Iris pigment epithelial cell (primary cell): ENCODE data around the gene RNASE7.
"Not testable (repeated sequence)": the region's sequence is repeated elsewhere in the genome, so short reads cannot be mapped to it uniquely, and the experiment has no call there.

Experiments used
- DNase-seq: peaks from one replicate; pipeline ENCODE4 v3.0.0-alpha.2; 2011; ENCODE audit warnings: low read depth

RNASE7 gene

DNA sequence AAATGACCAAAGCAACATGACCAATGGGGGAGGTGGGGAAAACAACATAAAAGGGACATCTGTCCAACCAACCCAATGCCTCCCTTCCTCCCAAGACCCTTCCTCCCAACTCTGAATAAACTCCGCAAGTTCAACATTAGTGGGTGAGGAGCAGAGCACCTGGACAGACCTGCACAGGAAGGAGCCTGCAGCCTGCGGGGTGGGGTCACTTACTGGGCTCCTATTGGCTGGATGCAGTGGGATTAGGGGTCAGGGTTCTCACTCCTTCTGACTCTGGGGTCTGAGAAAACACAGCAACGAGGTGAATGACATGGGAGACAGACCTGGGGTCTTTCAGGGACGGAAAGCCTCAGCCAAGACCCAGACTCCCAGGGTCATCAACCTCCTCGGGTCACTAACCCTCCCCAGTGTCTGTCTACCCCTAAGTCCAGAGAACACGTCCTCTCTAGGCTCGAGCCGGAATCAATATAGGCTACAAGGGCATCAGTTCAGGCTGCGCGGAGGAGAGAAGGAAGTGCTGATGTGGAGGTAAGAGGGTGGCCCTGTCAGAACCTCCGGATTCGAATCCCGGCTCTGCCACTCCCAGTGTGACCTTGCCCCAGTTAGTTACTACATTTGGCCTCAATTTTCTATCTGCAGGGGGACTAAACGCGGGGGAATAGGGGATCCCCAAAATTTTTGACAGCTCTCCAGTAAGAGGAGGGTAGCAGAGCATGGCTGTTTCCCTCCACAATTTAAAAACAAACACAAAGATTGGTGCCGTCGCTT, 18.2 kb upstream of the RNASE7 start:
- no peak for DNase-seq

DNA sequence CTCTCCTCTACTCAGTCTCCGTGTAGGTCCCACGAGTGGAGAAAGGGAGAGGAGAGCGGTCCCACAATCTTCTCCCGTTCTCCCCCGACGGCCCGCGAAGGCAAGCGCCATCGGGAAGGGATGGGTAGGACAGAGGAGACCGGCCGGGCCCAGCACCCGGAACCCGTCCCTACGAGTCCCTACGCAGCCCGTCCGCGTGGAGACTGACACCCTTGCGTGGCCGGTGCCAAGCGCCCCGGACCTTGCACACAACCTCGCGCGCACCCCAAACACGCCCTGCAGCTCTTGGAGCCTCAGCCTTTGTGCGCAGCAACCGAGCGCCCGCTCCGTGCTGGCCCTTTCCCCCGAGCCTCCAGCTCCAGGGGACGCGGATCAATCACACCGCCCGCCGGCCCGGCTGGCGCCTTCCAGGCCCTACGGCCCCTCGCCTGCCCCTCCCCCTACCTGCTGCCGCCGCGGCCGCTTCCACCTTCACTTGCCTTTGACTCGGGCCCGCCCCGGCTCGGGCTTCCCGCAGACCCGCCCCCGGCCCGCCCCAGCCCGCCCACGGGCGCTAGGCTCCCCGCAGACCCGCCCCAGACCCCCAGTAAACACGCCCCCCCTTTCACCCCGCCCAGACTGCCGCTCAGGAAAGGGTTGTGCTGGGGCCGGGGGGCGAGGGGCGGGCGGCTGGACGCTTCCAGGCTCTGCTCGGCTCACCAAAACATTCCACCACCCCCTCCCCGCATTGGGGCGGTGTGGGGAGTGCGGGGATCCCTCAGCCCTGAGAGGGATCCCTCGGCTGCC, 17.4 kb upstream of the RNASE7 start, which contains the start of gene NDRG2:
NDRG2 (minus strand) TSS at position 477 of the 786 bp plus-strand sequence. CDS start 1,746 bp downstream, outside the sequence.
- DNase-seq = peak; percentile 12

DNA sequence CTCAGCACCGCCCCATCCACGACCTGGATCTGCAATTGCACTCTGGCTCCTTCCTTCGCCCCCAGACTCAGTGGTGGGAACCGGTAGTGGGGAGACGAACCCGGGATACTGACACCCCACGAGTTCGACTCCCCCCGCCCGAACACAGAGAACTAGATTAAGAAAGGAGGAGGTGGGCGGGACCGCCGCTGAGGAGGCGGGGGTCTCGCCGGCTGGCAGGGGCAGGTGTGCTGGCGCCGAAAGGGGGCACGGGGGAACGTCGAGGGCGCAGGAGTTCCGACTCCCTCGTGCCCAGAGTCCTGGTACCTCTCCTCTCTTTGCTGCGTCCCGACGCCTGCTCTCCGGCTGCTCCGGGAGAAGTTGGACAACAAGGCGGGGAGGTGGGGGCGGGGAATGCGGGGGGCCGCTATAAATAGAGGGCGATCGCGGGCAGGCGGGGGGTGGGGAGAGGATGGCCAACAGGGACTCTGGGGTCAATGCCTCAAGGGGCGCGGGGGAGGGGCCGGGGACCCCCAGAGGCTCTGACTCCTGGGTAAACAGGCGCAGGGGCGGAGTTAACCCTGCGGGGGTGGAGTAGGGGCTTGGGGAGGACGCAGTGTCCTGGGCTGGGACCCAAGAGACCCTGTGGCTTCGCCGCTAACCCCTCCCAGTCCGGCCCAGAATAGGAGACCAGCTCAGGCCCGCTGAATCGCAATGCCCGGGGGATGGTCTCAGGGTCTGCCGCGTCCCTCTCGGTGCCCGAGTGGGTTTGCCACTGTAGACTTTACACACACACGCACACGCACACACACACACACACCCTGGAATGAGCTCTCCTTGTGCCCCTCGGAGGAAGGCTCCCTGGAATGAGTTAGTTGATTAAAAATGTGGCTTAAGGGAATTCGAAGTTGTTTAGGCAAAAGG, 16.5 kb upstream of the RNASE7 start:
- no peak for DNase-seq

DNA sequence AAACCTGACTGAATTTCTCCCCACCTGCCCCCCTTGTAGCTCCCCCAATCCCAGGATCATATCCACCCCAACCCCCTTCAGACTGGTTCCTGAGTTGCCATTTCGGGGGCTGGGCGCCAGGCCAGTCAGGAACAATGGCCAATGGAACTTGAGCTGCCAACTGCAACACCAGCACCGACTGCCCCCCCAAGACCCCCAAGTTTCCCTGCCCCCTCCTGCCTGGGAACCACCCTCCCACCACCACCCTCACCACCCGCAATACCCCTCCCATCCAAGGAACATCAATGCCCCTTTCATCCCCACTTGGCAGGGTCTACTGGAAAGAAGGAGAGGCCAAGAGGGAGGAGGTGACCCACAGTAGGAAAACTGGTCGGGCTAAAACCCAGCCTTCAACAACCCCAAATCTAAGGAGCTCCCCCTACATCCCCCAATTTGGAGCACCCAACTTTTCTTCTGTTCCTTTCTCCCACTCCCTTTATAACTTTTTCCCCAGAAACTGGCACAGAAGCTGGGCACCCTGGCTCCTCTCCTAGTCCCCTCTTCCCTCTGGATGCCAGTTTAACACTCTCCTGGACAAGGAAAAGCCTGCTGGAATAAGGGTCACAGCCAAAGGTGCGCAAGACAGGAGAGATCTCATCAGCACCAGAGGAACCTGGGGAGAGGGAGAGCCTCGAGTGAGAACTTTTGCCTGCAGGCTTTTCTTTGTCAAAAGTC, 15.7 kb upstream of the RNASE7 start:
- DNase-seq = no peak

DNA sequence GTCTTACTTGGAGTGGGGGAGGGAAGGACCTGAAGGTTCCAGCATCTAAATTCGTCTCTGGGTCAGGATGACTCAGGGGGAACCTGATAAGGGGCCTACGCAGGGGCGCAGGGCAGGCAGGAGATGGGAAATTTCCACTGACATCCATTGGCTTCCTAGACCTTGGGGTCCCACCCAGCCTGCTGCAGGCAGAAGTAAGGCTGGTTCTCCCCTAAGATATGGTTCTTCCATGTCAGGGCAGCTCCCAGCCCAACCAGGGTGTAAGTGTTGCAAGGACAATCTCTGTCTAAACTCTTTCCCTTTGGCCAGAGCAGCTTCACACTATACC, 15.2 kb upstream of the RNASE7 start:
- DNase-seq = no peak

DNA sequence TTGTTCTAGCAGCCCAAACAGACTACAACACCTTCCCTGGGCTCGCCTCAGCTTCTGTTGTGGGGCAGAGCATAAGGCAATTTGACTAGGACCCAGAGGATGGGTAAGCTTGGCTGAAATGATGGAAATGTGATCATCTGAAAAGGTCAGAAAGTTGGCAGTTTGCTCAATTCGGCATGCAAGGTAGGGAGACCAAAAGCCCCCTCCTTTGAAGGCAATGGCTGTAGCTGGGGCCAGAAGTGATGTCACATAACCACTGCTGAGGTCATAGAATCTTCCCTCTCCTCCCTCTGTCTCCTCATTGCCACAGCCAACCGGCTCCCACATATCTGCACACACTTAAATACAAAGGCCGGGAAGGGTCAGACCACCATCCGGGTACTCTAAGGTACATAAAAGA, 12.2 kb upstream of the RNASE7 start, which contains the start of gene TPPP2:
TPPP2 (plus strand) TSS at position 301 of the 400 bp plus-strand sequence. CDS start 365 bp downstream, outside the sequence.
- DNase-seq = no peak

DNA sequence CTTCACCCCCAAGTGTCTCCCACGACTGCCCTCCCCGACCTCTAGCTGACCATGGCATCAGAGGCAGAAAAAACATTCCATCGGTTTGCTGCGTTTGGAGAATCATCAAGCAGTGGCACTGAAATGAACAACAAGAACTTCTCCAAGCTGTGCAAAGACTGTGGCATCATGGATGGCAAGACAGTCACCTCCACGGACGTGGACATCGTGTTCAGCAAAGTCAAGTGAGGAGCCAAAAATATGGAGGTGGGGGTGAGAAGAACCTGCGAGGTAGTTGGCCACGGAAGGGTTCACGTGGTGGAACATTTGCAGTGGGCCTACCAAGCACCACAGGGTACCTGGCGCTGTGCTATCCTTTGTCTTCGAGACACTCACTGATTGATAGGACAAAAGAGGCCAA, 11.6 kb upstream of the RNASE7 start:
- no peak for DNase-seq

DNA sequence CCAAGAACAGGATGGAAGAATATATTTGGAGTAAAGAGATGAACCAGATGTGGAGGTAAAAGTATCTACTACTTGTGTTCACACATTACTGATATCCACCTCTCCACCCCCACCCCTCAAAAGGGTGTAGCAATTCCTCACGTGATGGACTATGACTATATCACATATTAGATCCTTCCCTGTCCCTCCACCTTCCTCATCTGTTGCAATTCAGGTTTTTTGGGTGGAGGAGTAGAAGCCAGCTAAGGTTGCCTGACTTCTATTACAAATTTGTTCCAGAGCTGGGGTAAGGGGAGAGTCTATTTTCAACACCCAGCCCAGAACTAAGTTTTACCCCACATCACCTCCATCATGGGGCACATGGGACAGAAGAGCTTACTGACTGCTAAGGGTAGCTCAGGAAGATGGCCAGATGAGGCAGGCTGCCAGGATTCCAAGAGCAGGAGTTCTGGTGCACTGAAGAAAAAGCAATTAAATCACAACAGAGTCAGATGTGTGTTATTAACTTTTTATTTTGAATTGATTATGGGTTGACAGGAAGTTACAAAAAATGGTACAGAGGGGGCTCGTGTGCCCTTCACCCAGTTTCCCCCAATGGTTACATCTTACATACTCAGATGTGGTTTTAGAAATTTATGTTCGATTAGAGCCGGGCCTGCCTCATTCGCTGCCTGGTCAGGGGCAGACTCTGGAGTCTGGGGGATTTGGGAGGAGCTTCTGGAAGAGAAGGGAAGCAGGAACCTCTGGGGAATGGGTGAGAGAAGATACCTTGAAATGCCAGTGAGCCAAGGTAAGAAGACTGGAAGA, 9.6 kb upstream of the RNASE7 start:
- DNase-seq = no peak

DNA sequence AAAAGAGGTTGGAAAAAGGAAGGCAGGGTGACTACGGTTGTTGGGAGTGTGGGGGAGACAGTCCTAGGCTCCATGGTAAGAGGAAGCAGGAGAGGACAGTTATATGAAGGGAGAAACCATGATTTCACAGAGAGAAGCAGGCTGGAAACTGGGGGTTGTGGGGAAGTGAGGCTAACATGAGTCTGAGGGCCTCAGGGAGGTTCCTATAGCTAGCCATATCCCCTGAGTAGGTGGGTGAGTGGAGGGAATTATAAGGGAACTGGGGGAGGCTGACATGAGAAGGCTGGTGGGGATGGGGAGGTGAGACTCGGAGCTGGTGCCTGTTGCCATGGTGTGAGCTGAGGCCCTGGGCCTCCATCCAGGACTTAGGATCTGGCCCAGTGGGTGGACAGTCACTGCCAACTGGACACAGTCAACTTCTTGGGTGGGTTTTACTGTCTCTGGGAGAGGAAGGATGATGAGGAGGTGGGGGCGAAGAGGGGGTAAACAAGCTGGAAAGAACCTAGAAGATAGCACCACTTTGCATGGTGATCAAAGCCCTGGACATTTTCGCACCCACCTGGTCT, 8.9 kb upstream of the RNASE7 start:
- no peak for DNase-seq

DNA sequence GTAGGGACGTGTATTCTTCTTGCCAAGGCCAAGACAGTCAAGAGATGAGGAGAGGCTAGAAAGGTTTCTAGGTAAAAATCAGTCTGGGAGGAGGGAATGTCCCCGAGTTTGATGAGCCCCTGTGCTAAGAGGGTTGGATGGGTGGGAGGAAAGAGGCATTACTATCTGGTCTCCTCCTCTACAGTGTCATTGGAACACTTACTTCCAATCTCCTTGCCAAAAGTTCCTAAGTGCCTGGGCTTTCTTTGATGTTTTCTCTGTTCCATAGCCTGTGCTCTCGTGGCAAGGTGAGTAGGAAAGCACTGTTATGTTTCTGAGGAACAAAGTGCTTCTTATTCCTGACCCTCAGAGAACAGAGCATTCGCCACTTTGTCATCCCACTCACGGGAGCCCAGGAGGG, 7.5 kb upstream of the RNASE7 start, which contains the start of gene RNASE13:
RNASE13 (minus strand) TSS at position 101 of the 400 bp plus-strand sequence. CDS start 519 bp downstream, outside the sequence.
- DNase-seq = no peak

DNA sequence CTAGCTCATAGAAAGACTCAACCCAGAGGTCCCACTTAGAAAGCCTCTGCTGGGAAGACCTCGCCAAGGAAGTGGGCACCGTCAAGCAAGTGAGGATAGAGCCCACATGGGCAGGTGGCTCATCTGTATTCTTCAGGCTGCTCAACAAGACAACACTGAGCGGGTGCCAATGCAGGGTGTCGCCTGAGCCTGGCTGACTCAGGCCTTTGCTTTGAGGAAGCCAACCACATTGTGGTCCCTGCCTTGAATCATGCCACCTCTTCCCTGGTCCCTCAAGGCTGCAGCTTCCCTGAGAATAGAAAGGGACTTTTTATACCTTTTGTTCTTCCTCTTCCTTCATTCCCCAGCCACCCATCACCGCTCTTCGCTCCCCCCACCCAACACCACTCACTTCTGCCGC, 5.4 kb upstream of the RNASE7 start:
- no peak for DNase-seq

DNA sequence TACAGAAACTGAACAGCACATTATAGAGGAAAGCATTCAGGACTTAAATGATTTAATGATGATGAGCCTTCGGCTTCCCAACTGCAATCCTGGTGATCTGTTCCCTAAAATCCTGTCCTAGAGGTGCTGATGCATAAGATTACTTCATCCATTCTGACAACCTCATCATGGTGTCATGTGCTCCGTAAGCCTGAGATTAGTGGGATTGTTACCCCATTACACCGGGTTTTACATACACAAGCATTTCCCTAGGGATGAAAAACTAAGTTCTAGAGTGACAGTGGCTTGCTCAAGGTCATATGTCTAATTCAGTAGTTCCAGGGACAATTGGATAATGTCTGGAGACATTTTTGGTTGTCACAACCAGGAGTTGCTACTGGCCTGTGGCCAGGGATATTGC, 5.0 kb upstream of the RNASE7 start:
- no peak for DNase-seq

DNA sequence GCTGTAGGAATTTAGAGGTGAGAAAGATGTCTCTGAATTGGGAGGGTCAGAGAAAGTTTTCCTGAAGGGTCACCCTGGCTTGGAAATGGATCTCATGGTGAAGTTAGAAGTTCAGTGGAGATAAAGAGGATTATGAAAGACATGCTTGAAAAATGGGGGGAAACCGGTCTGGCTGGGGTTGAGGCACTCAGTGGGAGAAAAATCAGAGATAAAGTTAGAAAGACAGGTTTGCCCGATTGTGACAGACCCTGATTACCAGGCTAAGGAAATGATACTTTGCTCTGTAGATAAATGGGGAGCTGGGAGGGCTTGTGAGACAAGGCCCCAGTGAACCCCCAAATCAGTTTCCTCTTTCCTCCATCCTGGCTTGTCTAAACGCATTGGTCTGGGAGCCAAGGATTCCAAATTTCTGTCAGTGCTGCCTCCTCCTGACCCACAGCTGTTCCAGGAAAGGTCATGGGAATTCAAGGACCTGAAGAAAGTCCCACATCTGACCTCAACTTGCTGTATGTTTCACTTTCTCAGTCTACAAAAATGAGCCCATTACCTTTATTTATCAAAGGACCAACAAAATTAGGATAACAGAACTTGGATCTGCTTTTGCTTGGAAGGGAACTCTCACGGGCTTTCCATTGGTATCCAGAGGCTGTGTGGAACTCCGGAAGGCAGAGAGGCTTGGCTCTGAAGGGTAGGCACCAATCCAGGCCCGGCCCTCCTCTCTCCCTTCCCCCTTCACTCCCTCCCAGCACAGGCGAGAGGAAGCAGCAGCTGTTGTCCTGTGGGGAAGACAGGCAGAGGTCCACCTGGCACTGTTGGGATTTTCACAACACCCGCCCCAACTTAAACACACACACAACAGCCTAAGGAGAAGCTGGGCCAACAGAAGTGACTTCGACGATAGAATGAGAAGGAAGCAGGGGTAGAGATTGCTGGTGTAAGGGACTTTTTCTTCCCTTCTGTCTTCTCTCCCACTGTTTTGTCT, 3.4 kb upstream of the RNASE7 start:
- peak; percentile 23 for DNase-seq

DNA sequence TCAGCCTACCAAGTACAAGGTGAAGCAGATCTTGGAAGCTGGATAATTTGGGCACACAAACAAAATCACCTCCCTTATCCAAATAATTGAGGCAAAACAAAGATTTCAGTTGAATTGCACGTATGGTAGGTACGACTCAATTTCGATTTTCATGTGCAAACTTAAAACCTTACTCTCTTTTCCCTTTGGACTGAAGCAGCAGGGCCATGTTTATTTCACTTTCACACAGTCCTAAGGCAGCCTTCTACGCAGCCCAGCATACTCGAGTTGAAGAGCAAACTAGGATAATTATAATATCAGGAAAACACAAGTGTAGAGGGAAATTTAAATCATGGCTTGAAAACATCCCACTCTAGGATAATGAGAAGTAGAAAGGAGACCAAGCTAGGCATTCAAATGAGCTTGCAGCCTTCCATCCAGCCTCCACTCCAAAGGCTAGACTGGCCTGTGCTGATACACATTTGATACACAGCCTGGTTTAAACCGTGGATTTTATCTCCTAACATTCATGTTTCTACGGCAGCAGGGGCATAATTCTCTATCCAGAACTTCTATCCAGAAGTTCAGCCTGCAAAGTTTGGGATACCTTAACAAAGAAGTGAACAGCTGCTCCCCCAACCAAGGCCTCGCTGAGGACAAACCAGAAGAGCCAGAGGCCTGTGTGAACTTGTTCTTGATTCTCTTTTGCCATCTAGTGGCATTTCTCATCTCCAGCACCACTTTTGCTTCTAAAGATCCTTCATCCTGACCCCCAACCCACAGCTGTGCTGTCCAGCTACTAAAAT, 2.4 kb upstream of the RNASE7 start:
- peak; percentile 65 for DNase-seq

DNA sequence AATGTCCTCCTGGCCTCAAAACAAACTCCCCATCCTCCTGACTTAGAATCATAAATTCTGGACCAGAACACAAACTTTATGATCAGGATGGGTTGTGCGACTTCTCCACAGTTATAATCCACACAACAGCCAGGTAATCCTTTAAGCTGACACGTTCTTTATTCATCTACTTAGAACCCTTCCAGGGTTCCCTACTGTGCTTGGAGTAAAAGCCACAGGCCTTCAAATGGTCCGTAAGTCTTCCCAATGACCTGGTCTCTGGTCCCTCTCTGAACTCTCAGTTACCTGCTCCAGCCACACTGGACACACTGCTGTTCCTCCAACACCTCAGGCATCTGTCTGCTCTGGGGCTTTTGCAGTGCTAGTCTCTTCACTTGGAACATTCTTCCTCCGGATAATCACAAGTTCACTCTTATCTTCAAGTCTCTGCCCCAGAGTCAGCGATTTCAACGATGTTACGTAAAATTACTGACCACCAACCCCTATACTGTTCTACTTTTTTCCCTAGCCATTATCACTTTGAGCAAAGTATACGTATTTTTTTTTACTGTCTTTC, 1.7 kb upstream of the RNASE7 start:
- DNase-seq = no peak

DNA sequence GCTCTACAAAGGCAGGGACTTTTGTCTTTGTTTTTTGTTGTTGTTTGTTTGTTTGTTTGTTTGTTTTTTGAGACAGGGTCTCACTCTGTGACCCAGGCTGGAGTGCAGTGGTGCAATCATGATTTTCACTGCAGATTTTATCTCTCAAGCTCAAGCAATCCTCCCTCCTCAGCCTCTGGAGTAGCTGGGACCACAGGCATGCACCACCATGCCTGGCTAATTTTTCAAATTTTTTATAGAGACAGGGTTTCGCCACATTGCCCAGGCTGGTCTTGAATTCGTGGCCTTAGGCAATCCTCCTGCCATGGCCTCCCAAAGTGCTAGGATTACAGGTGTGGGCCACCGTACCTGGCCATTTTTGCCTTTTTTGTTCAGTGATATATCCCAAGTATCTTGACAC, 1.2 kb upstream of the RNASE7 start:
- DNase-seq = not testable (repeated sequence)

DNA sequence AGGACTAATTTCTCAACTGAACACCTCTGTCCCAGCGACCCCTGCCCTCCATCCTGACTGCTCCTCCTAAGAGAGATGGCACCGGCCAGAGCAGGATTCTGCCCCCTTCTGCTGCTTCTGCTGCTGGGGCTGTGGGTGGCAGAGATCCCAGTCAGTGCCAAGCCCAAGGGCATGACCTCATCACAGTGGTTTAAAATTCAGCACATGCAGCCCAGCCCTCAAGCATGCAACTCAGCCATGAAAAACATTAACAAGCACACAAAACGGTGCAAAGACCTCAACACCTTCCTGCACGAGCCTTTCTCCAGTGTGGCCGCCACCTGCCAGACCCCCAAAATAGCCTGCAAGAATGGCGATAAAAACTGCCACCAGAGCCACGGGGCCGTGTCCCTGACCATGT, 756 bp downstream of the RNASE7 start:
- no peak for DNase-seq

DNA sequence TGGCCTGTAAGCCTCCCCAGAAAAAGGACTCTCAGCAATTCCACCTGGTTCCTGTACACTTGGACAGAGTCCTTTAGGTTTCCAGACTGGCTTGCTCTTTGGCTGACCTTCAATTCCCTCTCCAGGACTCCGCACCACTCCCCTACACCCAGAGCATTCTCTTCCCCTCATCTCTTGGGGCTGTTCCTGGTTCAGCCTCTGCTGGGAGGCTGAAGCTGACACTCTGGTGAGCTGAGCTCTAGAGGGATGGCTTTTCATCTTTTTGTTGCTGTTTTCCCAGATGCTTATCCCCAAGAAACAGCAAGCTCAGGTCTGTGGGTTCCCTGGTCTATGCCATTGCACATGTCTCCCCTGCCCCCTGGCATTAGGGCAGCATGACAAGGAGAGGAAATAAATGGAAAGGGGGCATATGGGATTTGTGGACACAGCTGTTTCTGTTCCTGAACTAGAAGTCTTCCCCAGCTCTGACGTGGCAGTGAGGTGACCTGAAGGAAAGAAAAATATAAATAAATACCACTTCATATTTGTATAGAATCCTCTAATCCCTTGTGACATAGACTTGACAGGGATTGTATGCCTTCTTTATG, 1.3 kb downstream of the RNASE7 start:
- no peak for DNase-seq
